Stimulated activated CD4-positive, alpha-beta T cell treated with anti-CD3 and anti-CD28 coated beads, Interleukin-15, amount 100 ng/mL, for 48 hours (primary cell): Measurements from ENCODE around the gene TMPRSS3.
A peak's percentile ranks its signal among the peaks of the same experiment; 100 is the strongest.

ENCODE experiments used
- DNase-seq, 2 donors: peaks; one replicate each; pipeline ENCODE4 v3.0.0-alpha.2; 2020; ENCODE audit warnings: low read depth in 2 of 2

The TMPRSS3 gene

DNA sequence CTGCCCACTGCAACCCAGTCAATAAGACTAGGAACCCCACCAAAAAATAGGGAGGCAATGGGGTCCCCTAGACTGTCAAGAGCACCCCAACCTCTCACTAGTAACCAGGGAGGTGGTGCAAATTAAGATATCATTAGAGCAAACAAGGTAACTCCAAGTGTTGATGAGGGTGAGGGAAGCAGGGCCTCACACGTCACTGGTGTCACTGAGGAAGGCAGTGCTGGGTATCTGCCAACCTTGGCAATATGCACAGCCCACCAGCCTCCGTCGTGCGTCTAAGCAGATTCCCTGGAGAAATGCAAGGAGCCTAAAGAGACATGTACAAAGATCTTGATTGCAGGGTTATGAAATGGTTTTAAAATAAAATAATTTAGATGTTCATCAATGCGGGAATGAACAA is 11.6 kb upstream of the TMPRSS3 start:
- DNase-seq: no peak

DNA sequence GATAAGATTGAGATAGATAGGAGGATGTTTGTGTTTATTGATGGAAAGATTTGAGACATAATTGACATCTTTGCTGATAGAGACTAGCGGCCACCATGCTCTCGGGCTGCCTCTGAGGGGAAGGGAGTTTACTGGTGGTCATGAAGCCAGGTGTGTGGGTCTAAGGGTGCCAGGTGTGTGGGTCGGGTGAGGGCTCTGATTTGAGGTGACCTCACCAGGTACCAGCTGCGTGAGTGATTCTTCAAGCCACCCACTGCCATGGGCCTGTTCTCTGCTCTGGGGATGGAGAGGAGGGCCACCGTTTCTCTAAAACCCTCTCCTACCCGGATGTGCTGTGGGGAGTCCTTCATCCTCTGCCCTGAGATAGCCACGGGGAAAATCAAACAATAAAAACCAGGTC is 11.0 kb upstream of the TMPRSS3 start:
- DNase-seq: no peak

- DNase-seq: peak in 1 of 2 donors; percentile 58
These were observed 10.4 kb upstream of the TMPRSS3 start for GRCh38 chr21:42406201-42406621.

DNA sequence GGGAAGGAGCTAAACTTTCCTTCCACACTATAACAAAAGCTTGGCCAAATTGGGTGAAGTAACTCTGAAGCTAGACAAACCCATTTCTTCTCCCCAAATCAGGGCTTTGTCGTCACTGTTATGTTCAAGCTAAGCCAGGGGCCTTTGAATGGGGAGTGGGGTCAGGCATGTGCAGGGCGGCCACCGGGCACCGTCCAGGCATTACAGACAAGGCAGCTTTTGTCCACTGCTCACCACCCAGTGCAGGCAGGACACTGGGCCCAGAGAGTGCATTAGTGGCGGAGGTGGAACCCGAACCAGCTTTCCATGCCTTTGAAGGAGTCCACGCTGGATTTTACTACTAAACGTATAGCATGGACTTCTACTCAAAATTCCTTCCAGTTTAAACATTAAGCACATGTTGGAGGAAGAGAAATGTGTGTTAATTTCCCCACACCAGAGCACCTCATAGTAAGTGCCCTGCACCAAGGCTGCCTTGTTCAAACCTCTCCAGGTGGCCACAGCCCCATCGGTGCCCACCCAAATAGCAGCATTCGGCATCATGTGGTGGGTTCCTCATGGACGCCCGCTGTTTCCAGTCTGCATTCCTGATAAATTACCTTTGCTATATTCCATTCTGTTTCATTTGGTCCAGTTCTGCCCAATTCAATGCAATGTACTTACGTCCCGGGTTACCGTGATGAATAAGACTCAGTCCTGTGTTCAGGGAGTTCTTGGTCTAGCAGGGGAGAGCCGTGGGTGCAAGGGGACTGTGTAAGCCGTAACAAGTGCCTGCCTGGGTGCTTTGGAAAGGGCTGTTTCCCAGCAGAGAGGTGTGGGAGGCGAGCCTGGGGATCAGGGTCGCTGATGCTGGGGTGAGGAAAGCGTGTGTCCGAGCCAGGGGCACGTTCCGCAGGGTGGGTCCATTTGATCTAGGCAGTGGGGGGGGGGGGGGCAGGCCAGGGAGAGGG is 9.5 kb upstream of the TMPRSS3 start:
- DNase-seq: no peak

DNA sequence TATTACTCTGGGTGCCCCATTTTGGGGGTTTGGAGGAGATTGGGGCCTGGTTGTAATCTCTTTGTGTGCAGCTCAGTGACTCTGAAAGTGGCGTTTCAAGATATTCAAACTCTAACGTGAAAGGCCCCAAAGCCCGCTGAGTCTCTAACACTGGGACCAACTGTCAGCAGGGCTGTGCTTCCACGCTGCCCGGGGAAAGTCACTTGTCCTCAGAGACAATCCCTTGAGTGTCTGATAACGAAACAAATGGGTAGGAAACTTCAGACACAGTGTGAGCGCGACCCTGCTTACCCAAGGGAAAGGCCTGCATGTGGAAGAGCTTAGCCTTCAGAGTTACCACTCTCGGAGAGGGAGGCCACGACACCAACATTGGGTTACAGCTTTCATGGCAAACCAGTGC is 8.7 kb upstream of the TMPRSS3 start:
- DNase-seq: no peak

GRCh38 chr21:42403611-42404231 is 7.9 kb upstream of the TMPRSS3 start, which contains the start of gene UBASH3A:
Gene UBASH3A, plus strand, starts transcription at chr21:42403902. Its CDS starts 44 bp downstream, at chr21:42403946.
- DNase-seq: no peak

- no peak for DNase-seq
These were observed 6.0 kb upstream of the TMPRSS3 start for GRCh38 chr21:42401820-42402251.

DNA sequence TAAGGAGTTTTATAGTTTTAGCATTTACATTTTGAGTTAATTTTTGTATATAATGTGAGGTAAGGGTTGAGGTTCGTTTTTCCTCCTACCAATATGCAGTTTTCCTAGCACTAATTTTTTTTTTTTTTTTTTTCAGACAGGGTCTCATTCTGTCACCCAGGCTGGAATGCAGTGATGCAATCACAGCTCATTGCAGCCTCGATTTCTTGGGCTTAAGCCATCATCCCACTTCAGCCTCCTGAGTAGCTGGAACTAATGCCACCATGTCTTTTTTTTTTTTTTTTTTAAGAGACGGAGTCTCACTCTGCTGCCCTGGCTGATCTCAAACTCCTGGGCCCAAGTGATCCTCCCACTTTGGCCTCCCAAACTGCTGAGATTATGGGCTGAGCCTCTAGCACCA is 5.3 kb upstream of the TMPRSS3 start:
- DNase-seq: no peak

DNA sequence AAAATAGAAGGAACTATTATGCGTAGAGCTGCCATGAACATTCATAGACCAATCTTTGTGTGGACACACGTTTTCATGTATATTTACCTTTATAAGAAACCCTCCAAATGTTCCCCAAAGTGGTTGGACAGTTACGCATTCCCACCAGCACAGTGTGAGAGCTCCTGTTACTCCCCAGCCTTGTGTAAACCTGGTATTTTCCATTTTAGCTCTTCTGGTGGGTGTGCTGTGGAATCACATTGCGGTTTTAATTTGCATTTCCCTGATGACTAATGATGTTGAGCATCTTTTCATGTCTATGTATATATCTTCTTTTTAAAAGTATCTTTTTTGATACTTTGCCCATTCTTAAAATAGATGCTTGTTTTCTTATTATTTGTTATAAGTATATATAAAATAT is 4.7 kb upstream of the TMPRSS3 start:
- no peak for DNase-seq

- DNase-seq: no peak
These were observed 2.7 kb upstream of the TMPRSS3 start for GRCh38 chr21:42398436-42399028.

DNA sequence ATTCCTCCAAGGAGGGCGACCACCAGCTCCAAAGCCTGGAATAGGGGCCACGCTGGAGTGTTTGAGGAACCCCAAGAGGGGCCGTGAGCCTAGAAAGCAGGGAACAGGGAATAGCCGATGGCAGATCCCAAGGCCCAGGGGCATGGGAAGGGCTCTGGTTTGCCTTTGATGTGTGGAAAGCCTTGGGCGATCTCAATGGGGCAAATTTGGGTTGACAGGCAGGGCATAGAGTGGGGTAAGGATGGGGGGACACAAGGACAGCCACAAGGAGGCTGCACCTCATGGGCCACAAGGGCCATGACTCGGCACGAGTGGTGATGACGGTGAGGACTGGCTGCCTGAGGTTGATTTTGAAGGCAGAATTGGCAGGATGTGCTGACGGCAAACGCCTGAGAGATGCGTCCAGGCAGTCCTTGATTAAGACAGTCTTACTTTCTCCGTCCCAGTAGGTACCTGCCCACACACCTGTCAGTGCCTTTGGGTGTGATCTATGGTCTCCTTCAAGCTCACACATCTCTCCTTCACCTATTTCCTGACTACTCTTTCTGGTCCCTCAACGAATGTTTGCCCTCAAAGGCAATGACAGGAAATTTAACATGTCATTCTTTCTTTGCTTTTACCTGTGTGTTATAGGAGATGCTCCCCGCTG is 2.0 kb upstream of the TMPRSS3 start:
- no peak for DNase-seq

DNA sequence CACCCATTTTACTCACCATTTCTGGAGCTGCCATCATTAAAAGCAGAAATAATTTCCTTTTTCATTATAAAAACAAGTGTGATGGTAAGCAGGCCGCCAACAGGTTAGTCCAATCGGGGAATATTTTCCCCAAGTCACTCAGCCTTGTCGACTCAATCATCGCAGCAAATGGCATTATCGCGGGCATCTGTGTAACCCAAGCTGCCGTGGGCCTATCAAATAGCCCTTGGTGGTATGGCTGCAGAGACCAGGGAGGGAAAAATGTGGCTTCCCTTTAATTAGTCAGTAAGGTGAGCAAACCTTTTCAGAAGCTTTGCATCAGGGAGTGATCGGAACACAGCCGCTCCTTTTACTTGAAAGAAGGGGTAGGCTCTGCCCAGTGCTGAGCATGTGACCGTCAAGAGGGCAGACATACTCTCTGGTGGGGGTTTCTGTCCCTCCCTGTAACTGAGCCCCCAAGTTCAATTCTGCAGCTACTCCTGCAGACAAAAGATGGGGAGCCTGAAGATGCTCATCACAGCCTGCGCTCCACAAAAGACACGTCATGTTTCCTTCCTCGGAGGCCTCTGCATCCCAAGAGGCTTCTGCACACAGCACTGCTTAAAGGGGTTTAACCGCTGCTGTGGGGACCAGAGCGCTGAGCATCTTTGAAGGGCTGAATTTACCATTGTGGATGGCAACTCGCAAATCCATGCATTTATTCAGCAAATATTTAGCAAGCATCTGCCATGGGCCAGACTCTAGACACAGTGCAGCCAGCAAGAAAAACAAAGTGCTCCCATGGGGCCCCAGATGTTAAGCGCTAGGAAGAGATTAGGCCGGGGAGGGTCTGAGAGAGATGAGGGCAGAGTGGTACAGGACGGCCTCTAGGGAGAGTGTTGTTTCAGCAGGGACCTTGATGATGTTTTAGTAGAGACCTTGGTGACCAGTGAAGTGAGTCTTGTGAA is 1.2 kb upstream of the TMPRSS3 start:
- DNase-seq: no peak

DNA sequence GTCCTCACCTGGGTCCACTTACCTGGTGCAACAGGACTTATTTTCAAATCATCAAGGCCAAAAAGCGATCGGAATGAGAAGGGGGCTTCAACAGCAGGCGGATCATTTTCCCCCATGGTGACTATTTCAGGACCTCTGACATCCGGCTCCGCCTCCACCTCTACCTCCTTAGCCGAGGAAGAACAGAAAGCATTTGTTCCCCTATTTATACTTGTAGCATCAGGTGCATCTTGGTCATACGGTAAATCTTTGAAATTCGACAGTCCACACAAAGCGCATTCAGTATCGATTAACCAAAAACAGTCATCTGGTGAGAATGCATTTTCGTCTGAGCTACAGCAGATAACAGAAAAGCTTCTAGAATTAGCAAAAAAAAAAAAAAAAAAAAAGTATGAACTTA is 550 bp downstream of the TMPRSS3 start:
- no peak for DNase-seq

- no peak for DNase-seq
These were observed 2.4 kb downstream of the TMPRSS3 start for GRCh38 chr21:42393443-42393950.

- DNase-seq: no peak
These were observed 3.0 kb downstream of the TMPRSS3 start for GRCh38 chr21:42392731-42393442.

GRCh38 chr21:42391297-42391696 is 4.6 kb downstream of the TMPRSS3 start:
- DNase-seq: no peak

DNA sequence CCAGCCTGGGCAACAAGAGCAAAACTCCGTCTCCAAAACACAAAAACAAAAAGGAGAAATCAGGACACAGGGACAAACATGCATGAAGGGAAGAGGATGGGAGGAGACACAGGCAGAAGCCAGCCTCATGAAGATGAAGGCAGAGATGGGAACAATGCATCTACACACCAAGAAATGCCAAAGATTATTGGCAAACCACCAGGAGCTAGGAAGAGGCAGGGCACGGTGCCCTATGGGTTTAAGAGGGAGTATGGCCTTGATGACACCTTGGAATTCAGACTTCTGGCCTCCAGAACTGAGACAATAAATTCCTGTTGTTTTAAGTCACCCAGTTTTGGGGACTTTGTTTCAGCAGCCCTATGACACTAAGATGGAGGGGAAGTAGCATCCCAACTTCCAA is 5.2 kb downstream of the TMPRSS3 start:
- DNase-seq: no peak

- no peak for DNase-seq
These were observed 5.7 kb downstream of the TMPRSS3 start for GRCh38 chr21:42390193-42390592.

GRCh38 chr21:42389449-42389835 is 6.4 kb downstream of the TMPRSS3 start:
- no peak for DNase-seq
